ENCODE data around the gene ANO8.
"Not testable (repeated sequence)": the region's sequence is repeated elsewhere in the genome, so short reads cannot be mapped to it uniquely, and the experiment has no call there.

ANO8 gene

DNA sequence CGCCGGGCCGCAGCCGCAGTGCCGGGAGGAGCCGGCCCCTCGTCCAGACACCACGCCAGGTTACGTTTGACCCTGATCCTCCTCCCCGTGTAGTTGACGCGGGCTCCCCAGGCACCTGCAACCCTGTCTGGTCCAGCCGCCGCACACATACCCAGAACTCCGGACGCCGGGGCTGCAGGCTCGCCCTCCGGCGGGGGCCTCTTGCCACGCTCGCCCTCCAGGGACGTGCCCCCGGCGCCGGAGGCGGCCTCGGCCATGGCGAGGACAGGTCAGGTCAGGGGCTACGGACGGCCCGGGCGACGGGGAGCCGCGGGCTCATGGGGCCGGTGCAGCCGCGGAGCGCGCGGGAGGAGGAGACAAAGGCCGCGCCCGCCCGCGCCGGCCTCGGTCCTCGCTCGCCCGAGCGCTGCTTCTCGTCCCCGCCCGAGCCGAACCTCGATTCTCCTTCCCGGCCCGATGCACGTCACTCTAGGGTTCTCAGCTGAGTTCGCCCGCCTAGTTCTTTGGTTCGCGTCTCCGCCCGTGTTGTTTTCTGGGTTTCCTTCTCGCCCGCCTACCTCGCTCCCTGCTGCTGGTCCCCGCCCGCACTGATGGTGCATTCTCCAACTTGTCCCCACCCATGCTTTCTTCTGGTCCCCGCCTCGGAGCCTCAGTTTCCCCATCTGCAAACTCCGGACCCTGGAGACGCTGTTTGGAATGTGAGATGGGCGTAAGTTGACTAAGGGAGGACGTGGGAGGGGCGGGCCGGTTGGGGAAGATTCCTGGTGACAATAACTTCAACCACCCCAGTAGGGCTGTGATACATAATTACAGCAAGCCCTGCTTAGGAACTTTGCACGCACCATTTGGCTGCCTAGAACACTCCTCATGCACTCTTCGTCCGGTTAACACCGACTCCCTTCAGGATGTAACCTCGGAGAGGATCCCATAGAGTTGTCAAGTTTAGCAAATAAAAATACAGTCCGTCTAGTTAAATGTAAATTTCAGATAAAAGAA lies at the start of gene ANO8:
Gene ANO8 (minus strand): TSS at position 442 of the 996 bp plus-strand sequence. CDS start 185 bp downstream, at position 257.
- peak; percentile 99 for DNase-seq (ENCODE audit: low read depth)

DNA sequence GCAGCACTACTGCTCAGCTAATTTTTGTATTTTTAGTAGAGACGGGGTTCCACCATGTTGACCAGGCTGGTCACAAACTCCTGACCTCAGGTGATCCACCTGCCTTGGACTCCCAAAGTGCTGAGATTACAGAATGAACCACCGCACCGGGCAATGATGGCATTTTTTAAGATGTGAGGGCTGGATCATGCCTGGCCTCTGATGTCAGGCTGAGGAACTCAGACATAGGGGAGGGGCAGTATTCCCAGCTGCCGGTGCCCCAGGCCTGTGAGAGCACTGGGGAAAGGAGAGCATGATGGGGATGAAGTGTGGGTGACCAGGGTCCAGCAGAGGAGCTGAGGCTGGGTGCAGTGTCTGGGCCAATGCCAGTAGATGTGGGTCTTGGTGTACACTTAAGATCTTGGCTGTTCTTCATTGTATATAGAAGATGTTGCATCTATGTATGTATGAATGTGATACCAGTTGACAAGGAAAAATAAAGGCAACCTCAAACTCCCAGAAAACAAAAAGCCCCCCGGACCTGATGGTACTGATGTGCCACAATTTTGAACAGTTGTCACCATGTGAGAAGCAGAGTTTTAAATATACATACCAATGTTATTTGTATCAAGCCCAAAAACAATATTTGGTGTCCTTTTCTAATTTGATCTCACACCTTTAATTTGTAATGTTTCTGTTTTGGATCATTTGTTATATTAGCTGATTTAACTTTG lies 45.9 kb upstream of the ANO8 start:
- no peak for DNase-seq (ENCODE audit: low read depth)

- DNase-seq (ENCODE audit: low read depth), result no peak
Observed at GRCh38 chr19:17379221-17379631, 44.6 kb upstream of the ANO8 start.

DNA sequence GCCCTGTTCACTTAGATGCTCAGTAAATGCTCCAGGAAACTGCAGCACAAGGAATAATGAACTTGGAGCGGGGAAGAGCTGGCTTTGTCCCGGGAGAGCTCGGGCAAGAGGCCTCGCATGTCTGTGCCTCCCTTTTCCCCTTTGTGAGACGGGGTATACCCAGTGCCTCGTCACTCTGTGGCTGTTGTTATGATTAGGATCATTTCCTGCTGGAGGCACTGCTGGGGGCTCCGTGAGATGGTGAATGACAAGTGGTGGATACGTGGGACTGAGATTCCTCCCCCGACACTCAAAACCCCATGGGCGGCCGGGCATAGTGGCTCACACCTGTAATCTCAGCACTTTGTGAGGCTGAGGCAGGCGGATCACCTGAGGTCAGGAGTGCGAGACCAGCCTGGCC lies 43.6 kb upstream of the ANO8 start:
- no peak for DNase-seq (ENCODE audit: low read depth)

DNA sequence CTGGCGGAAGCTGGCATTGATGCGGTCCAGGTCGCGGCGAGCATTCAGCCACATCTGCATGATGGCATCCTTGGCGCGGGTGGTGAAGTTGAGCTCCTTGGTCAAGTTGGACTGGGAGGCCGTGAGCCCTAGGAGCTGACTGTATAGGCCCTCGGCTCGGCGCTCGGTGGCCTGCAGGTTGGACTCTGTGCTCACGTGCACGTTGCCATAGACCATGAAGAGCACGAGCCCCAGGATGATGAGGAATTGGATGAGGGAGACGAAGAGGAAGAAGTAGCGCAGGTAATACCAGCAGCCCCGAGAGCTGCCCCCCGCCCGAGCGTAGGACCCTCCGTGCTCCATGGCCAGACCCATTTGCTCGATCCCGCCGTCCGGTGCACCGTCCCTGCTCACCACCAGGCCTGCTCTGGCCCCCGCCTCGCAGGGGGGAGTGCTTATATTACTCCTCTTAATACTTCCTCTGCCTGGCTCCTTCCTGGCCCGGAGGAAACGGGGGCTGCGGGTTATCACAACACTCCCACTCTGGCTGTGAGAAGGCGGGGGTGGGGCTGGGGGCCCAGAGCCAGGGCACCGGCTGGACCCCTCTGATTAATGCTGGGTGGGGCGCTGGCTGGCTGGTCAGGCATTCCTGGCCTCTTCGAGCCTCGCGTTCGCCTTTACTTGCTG lies 42.4 kb upstream of the ANO8 start, which contains the start of gene PLVAP:
Gene PLVAP (minus strand): TSS at position 408 of the 666 bp plus-strand sequence. CDS start 54 bp downstream, at position 354.
- no peak for DNase-seq (ENCODE audit: low read depth)

- no peak for DNase-seq (ENCODE audit: low read depth)
Observed at GRCh38 chr19:17370026-17370587, 35.5 kb upstream of the ANO8 start.

GRCh38 chr19:17365361-17365760 lies 30.7 kb upstream of the ANO8 start:
- DNase-seq (ENCODE audit: low read depth), result no peak

- not testable (repeated sequence) for DNase-seq (ENCODE audit: low read depth)
Observed at GRCh38 chr19:17363852-17364605, 29.4 kb upstream of the ANO8 start.

GRCh38 chr19:17359905-17360800 lies 25.5 kb upstream of the ANO8 start:
- no peak for DNase-seq (ENCODE audit: low read depth)

DNA sequence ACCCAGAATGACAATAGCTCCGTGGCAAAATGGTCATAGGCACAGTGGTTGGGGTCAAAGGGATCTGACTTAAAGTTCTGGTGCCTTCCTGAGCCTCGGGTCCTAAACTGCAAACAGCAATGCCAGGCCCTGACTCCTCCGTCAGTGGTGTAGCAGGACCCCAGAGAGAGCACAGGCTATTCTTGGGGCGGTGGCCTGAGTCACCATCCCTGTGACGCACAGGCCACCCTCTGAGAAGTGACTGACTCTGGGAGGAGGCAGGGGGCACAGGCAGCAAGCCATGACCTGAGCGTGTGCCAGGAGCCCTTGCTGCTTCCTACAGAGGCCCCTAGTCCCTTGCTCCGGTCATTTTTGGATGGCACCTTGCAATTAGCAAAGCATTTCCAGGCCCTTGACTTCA lies 23.7 kb upstream of the ANO8 start:
- DNase-seq (ENCODE audit: low read depth), result peak; percentile 62

GRCh38 chr19:17357724-17358123 lies 23.1 kb upstream of the ANO8 start:
- DNase-seq (ENCODE audit: low read depth), result no peak

DNA sequence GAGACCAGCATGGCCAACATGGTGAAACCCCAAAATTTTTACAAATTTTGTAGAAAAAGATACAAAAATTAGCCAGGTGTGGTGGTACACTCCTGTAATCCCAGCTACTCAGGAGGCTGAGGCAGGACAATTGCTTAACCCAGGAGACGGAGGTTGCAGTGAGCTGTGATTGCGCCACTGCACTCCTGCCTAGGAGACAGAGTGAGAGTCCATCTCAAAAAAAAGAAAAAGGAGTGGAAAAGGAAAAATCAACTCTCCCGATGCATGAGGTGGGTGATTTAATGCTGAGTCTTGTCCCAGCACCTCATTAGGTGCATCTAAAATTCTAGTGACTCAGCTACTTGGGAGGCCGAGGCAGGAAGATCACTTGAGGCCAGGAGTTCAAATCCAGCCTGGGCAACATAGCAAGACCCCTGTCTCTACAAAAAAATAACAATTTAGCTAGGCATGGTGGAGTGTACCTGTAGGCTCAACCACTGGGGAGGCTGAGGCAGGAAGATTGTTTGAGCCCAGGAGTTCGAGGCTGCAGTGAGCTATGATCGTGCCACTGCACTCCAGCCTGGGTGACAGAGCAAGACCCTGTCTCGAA lies 22.5 kb upstream of the ANO8 start:
- no peak for DNase-seq (ENCODE audit: low read depth)

GRCh38 chr19:17353386-17353785 lies 18.7 kb upstream of the ANO8 start:
- no peak for DNase-seq (ENCODE audit: low read depth)

DNA sequence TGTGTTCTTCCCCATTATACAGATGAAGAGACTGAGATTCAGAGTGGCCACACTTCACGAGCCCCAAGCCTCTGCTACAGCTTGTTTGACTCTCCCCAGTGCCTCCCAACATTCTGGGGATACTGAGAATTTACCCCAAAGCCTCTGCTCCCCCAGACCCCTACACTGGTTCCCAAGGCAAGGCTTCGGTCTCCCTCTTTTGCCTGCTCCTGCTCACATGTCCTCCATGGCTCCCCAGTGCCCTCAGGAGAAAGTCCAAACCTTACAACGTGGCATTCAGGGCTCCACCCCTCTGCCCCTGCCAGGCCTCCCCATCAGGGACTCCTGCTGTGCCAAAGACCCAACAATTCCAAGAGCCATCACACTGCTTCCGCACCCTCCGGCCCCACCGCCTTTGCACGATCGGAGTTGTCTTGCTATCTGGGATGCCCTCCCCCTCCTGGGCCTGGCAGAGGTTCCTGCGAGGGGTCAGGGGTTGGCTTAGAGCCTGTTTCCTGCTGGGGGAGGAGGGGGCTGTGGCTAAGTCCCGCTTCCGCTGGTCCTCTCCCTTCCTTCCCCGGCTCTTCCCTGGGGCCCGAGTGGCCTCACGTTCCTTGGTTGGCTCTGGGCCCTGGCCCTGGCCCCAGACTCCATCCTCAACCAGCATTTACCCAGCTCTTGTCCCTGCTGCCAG lies 18.1 kb upstream of the ANO8 start:
- DNase-seq (ENCODE audit: low read depth), result no peak

DNA sequence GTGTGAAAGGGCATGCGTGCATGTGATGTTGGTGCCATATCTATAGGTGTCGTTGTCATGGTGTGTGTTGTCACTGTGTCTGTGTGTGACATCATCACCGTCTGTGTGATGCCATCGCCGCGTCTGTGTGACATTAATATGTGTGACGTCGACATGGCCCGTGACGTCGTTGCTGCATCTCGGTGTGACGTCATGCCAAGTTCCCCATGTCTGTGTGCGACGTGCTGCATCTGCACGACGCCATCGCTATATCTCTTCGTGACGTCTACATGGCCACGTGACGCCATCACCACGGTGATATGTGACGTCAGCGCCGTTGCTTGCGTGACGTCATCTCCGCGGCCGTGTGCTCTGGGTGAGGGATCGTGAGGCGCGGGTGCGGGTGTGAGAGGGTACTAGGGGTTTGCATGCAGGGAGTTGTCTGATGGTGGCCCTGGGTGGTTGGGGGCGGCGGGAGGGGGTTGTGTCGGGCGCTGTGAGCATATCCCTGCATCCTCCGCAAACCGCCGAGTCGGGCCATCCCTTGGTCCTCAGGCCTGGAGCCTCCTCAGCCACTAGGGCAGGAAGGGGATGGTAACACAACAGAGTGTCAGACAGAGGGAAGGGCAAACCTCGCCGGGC lies 17.3 kb upstream of the ANO8 start:
- DNase-seq (ENCODE audit: low read depth), result no peak

DNA sequence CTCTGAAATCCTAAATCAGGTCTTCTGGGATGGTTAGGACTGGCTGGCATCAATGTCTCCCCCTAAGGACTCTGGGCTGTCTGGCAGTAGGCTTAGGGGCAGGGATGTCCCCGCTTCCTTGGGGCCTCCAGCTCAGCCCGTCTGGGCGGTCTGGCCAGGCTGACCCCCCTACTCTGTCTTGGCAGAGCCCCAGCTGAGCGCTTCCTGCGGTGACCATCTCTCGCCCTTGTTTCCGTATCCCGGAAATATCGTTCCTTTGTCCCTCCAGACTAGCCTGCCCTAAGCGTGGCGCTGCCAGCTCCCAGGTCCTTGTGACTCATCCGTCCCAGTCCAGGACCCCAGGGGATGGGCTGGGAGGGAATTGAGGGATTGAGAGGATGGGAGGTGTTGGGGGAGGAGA lies 14.0 kb upstream of the ANO8 start:
- peak; percentile 79 for DNase-seq (ENCODE audit: low read depth)

DNA sequence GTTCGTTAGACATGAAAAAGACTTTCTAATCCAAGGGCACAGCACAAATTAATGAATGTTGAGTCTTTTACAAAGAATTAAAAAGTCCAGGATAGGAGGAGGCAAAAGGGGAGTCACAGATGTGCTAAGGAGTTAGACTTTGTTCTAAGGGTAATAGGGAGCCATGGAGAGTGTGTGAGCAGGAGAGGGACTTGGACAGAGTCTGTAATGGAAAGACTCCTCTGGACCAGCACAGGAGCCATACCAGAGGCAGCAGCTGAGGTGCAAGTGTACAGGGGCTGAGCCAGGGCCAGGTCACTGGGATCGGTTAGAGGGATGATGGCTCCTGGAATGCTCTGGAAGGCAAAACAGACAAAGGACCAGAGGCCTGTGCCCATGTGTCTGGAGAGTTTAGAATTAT lies 13.2 kb upstream of the ANO8 start:
- no peak for DNase-seq (ENCODE audit: low read depth)

- DNase-seq (ENCODE audit: low read depth), result no peak
Observed at GRCh38 chr19:17347361-17347760, 12.7 kb upstream of the ANO8 start.
